ENCODE data around the gene SUGCT.

DNA sequence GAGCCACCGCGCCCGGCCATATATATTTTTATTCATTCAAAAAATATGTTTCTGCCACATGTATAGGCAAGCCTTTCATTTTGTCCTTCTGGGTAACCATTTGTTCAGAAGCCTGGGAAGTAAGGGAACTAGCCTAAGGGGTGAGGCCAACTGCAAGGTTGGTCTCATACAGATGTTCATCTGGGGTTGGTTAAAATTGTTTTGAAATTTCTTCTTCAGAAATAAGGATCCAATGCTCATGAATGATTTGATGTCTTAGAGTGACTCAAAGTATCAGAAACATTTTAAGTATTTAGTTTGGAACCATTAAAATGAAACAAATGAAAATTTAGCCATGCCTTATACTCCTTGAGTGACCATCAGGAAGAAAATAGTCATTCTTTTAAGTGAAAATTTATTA, 397.2 kb downstream of the SUGCT start:
- TF ChIP-seq, protein P1, sequence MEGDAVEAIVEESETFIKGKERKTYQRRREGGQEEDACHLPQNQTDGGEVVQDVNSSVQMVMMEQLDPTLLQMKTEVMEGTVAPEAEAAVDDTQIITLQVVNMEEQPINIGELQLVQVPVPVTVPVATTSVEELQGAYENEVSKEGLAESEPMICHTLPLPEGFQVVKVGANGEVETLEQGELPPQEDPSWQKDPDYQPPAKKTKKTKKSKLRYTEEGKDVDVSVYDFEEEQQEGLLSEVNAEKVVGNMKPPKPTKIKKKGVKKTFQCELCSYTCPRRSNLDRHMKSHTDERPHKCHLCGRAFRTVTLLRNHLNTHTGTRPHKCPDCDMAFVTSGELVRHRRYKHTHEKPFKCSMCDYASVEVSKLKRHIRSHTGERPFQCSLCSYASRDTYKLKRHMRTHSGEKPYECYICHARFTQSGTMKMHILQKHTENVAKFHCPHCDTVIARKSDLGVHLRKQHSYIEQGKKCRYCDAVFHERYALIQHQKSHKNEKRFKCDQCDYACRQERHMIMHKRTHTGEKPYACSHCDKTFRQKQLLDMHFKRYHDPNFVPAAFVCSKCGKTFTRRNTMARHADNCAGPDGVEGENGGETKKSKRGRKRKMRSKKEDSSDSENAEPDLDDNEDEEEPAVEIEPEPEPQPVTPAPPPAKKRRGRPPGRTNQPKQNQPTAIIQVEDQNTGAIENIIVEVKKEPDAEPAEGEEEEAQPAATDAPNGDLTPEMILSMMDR (conservative IDR thresholded peaks at IDR 0.05; ENCODE audit: low read depth, low read length): no peak
- no peak for TF ChIP-seq EZH2 (IDR thresholded peaks at IDR 0.05; ENCODE audit: borderline replicate concordance, low read depth, low read length, poor library complexity, severe bottlenecking)

Data from A673 (cell line).